Measurements from ENCODE around the gene PRDM13.
"Not testable (repeated sequence)": the region's sequence is repeated elsewhere in the genome, so short reads cannot be mapped to it uniquely, and the experiment has no call there.

PRDM13 gene

DNA sequence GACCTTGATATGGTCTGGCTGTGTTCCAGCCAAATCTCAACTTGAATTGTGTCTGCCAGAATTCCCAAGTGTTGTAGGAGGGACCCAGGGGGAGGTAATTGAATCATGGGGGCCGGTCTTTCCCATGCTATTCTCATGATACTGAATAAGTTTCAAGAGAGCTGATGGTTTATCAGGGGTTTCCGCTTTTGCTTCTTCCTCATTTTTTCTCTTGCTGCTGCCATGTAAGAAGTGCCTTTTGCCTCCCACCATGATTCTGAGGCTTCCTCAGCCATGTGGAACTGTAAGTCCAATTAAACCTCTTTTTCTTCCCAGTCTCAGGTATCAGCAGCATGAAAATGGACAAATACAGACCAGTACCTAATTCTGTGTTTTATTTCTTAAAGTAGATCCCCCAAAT, 15.4 kb downstream of the PRDM13 start:
- DNase-seq (ENCODE audit: low read depth in 2 of 2, low spot score in 1 of 2), result not testable (repeated sequence)

- DNase-seq (ENCODE audit: low read depth in 2 of 2, low spot score in 1 of 2), result no peak
Measured at GRCh38 chr6:99629293-99629692, 22.7 kb downstream of the PRDM13 start.

DNA sequence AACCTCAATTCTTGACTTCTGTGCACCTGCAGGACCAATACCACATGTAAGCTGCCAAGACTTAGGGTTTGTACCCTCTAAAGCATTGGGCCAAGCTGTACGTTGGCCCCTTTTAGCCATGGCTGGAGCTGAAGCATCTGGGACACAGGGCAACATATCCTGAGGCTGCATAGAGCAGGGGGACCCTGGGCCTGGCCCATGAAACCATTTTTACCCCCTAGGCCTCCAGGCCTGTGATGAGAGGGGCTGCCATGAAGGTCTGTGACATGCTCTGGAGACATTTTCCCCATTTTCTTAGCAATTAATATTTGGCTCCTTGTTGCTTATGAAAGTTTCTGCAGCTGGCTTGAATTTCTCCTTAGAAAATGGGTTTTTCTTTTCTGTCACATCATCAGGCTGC, 31.0 kb downstream of the PRDM13 start:
- no peak for DNase-seq (ENCODE audit: low read depth in 2 of 2, low spot score in 1 of 2)

DNA sequence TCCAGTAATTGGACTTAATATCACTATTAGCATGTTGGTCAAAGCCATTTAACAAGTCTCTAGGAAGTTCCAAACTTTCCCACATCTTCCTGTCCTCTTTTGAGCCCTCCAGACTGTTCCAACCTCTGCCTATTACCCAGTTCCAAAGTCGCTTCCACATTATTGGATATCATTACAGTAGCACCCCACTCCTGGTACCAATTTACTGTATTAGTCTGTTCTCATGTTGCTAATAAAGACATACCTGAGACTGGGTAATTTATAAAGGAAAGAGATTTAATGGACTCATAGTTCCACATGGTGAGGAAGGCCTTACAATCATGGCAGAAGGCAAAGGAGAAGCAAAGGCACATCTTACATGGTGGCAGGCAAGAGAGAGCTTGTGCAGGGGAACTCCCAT, 31.7 kb downstream of the PRDM13 start:
- not testable (repeated sequence) for DNase-seq (ENCODE audit: low read depth in 2 of 2, low spot score in 1 of 2)

DNA sequence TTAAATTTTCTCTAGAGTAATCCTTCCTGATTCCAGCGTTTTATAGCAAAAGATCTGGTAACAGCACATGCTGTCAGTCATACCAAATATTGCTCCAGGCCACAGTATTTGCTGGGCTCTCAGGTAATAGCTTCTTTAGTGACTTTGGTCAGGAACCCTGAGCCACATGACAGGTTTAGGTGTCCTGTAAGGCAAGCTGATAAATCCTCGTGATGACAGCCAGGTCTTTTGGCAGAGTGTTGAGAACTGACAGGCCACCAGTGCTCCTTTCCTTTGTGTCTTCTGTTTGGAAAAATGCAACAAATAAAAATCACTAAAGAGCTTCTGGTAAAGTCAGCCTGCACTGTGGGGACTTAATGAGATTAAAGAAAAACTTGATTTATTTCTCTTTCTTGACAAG, 34.6 kb downstream of the PRDM13 start:
- no peak for DNase-seq (ENCODE audit: low read depth in 2 of 2, low spot score in 1 of 2)

DNA sequence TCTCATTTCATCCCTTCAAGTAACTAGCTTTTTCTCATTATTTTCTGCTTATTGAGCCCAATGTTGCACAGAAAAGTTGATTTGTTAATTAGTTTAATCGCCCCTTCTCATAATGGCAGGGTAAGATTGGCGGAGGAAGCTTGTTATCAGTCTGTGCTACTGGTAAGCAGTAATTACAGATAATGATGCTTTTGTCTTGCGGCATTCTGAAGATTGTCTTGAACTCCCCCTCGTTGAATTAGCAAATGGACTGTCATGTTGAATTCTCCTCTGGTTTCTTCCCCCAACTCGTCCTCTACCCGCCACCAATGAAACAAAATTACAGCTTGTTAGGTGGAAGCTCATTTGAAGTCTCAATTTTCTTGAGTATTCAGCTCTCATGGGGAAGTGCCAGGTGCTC, 39.4 kb downstream of the PRDM13 start:
- DNase-seq (ENCODE audit: low read depth in 2 of 2, low spot score in 1 of 2), result no peak

GRCh38 chr6:99650091-99650571, 43.5 kb downstream of the PRDM13 start:
- DNase-seq (ENCODE audit: low read depth in 2 of 2, low spot score in 1 of 2), result not testable (repeated sequence)

- no peak for DNase-seq (ENCODE audit: low read depth in 2 of 2, low spot score in 1 of 2)
Measured at GRCh38 chr6:99660206-99660605, 53.6 kb downstream of the PRDM13 start.

GRCh38 chr6:99661870-99662269, 55.2 kb downstream of the PRDM13 start:
- no peak for DNase-seq (ENCODE audit: low read depth in 2 of 2, low spot score in 1 of 2)

GRCh38 chr6:99662616-99663015, 56.0 kb downstream of the PRDM13 start:
- DNase-seq (ENCODE audit: low read depth in 2 of 2, low spot score in 1 of 2), result no peak

All from stimulated activated CD8-positive, alpha-beta memory T cell treated with anti-CD3 and anti-CD28 coated beads, Interleukin-4, amount 100 ng/mL, for 4 hours (primary cell).